ENCODE data around the gene KISS1.

KISS1 gene

GRCh38 chr1:204142032-204142974 is 54.0 kb downstream of the KISS1 start:
- DNase-seq (ENCODE audit: extremely low read depth in 1 of 2, low read depth in 1 of 2): no peak

GRCh38 chr1:204141131-204141530 is 55.2 kb downstream of the KISS1 start:
- DNase-seq (ENCODE audit: extremely low read depth in 1 of 2, low read depth in 1 of 2): no peak
